B cell (primary cell): Measurements from ENCODE around the gene NRG4.

ENCODE experiments used
- EZH2 ChIP-seq: IDR thresholded peaks from 2 replicates; pipeline ENCODE4 v1.6.1; 2012; ENCODE audit warnings: borderline replicate concordance, low read depth, mild to moderate bottlenecking, moderate library complexity, low read length; ENCODE audit not compliant: insufficient read depth, poor library complexity, severe bottlenecking
- TF ChIP-seq, protein P1 (sequence below): fragments of 200-600 bp; IDR thresholded peaks from one replicate; pipeline ENCODE4 v1.8.0; 2022; ENCODE audit warnings: antibody characterized with exemption, mild to moderate bottlenecking

DNA sequence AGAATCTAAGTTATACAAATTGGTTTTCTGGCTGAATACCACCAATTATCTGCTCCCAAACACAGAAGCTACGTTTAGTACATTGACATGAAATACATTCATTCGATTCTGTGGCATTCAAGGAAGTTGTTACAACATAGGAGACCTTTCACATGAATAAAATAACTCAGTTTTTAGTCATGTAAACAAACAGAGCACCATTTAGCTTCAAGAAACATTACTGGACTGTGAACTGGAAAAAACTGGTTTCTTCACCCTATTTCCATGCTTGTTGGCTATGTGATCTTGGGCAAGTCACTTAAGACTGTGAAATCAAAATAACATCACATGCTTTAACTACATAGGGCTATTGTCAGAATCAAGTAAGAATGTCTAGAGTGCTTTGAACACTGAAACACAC, 46.2 kb downstream of the NRG4 start:
- TF ChIP-seq, protein P1, sequence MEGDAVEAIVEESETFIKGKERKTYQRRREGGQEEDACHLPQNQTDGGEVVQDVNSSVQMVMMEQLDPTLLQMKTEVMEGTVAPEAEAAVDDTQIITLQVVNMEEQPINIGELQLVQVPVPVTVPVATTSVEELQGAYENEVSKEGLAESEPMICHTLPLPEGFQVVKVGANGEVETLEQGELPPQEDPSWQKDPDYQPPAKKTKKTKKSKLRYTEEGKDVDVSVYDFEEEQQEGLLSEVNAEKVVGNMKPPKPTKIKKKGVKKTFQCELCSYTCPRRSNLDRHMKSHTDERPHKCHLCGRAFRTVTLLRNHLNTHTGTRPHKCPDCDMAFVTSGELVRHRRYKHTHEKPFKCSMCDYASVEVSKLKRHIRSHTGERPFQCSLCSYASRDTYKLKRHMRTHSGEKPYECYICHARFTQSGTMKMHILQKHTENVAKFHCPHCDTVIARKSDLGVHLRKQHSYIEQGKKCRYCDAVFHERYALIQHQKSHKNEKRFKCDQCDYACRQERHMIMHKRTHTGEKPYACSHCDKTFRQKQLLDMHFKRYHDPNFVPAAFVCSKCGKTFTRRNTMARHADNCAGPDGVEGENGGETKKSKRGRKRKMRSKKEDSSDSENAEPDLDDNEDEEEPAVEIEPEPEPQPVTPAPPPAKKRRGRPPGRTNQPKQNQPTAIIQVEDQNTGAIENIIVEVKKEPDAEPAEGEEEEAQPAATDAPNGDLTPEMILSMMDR: no peak
- TF ChIP-seq EZH2: no peak
